PC-9 (cell line): ENCODE data around the gene PRR3. TPM values are rescaled to one million over a fixed set of nuclear protein-coding genes. Genes with fewer than 3 reads are reported as not detected.

Source experiments
- BruUV-seq: library from RNA; stranded (reverse); fragments of 400-500 nt; replicated peaks from 2 replicates; lab custom pipeline; 2021; lab: Mats Ljungman, UMichigan
- CTCF ChIA-PET: fragments of 300-600 bp; sonication (Branson Sonifier 250); formaldehyde crosslinking; loops from one replicate; lab custom pipeline; 2022; ENCODE audit warnings: antibody characterized with exemption; lab: Charles Lee
- POLR2A ChIA-PET: fragments of 300-600 bp; sonication (Branson Sonifier 250); formaldehyde crosslinking; loops from one replicate; lab custom pipeline; 2022; ENCODE audit warnings: antibody characterized with exemption; ENCODE audit not compliant: unreplicated experiment; lab: Charles Lee
- DNase-seq, 2 experiments: peaks; one replicate each; pipeline versions ENCODE4 v3.0.0 to v3.0.0-alpha.2; 2015 to 2022; ENCODE audit warnings: mixed read lengths in 1 of 2
- H2AFZ ChIP-seq: fragments of 200-600 bp; sonication (generic); 2 replicates; pipeline ENCODE4 v1.8.1; 2017; ENCODE audit warnings: antibody characterized with exemption
- H3F3A ChIP-seq: fragments of 200-600 bp; sonication (generic); 2 replicates; pipeline ENCODE4 v1.8.1; 2017; ENCODE audit warnings: antibody characterized with exemption, mild to moderate bottlenecking, low read depth; ENCODE audit not compliant: insufficient read depth
- H3K27ac ChIP-seq: fragments of 200-600 bp; sonication (generic); 2 replicates; pipeline ENCODE4 v1.6.1; 2016; ENCODE audit warnings: mixed run types
- H3K27me3 ChIP-seq: fragments of 200-600 bp; sonication (generic); 2 replicates; pipeline ENCODE4 v1.6.1; 2016; ENCODE audit warnings: low read depth, mixed run types; ENCODE audit not compliant: insufficient read depth
- H3K36me3 ChIP-seq: fragments of 200-600 bp; sonication (generic); 2 replicates; pipeline ENCODE4 v1.6.1; 2016; ENCODE audit warnings: low read depth, mixed run types
- H3K4me1 ChIP-seq: fragments of 200-600 bp; sonication (generic); replicated peaks from 2 replicates; pipeline ENCODE4 v1.6.1; 2016; ENCODE audit warnings: mixed run types; ENCODE audit not compliant: insufficient read depth
- H3K4me2 ChIP-seq: fragments of 200-600 bp; sonication (generic); 2 replicates; pipeline ENCODE4 v1.6.1; 2017; ENCODE audit warnings: mixed run types
- H3K4me3 ChIP-seq: fragments of 200-600 bp; sonication (generic); 2 replicates; pipeline ENCODE4 v1.6.1; 2016; ENCODE audit warnings: mixed run types
- H3K79me2 ChIP-seq: fragments of 200-600 bp; sonication (generic); 2 replicates; pipeline ENCODE4 v1.6.1; 2017; ENCODE audit warnings: low read depth, mixed run types
- H3K9me2 ChIP-seq: fragments of 200-600 bp; sonication (generic); 2 replicates; pipeline ENCODE4 v1.8.1; 2017; ENCODE audit warnings: mild to moderate bottlenecking; ENCODE audit not compliant: insufficient read depth
- H3K9me3 ChIP-seq: fragments of 200-600 bp; sonication (generic); 2 replicates; pipeline ENCODE4 v1.8.1; 2016; ENCODE audit warnings: low read depth; ENCODE audit not compliant: insufficient read depth
- H4K20me1 ChIP-seq: fragments of 200-600 bp; sonication (generic); 2 replicates; pipeline ENCODE4 v1.8.1; 2017; ENCODE audit not compliant: insufficient read depth
- CTCF ChIP-seq: fragments of 200-600 bp; sonication (generic); conservative IDR thresholded peaks from 2 replicates; pipeline ENCODE4 v1.6.1; 2017; ENCODE audit warnings: mixed run types, antibody characterized with exemption, mild to moderate bottlenecking, moderate library complexity
- EZH2 ChIP-seq: fragments of 200-600 bp; sonication (generic); IDR thresholded peaks from 2 replicates; pipeline ENCODE4 v1.8.0; 2017; ENCODE audit warnings: antibody characterized with exemption, low read depth
- intact Hi-C: fragments of 100-400 bp; cut with micrococcal nuclease; formaldehyde crosslinking; loops from one replicate; pipeline ENCODE4 v1.10.0; 2022; ENCODE audit not compliant: unreplicated experiment
- total RNA-seq: library from RNA; stranded (reverse); gene quantifications from 2 replicates; pipeline ENCODE4 v1.2.3, GENCODE V29; 2021

The PRR3 gene
- total RNA-seq, 1 experiment from 2014 or later = 16.9 TPM

DNA sequence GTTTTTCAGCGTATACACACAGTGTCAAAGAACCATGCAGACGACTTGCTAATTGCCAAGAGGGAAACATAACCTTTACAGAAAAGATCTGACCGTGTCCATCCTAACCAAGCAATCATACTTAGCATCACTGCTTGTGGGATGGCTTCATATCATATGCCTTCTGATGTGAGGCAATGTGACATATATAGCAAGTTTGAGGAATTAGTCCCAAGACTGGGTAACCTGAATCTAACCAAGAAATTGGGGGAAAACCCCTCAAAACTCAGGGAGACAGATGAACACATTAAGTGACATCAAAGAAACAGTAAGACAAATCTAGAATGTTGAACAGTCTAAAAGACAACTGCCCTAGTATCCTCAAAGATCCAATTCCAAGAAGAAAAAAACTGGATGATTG, 19.2 kb upstream of the PRR3 start:
- BruUV-seq = no TSS peak
- Histone ChIP-seq H3K79me2 (no peaks in the 10 kb centered on the region), H3K27me3 (no peaks in the 10 kb centered on the region), H3K4me1 (peaks cover 6% of the 10 kb centered on the region; the same call in 1 of the 2 replicates), H3K4me3 (no peak overlapping the region), H3K36me3 (no peaks in the 10 kb centered on the region), H2AFZ (no peak overlapping the region), H3K4me2 (no peak overlapping the region), H3F3A (no peaks in the 10 kb centered on the region; the same call in none of the 2 replicates), H3K9me2 (no peaks in the 10 kb centered on the region), H3K27ac (no peak overlapping the region), H4K20me1 (no peaks in the 10 kb centered on the region), H3K9me3 (no peaks in the 10 kb centered on the region)
- DNase-seq = no peak
- ChIA-PET POLR2A (interaction anchor here (0.6 kb wide), 1 partner anchor 198 kb away, joined by 5 read pairs; no protein-coding TSS in a partner anchor), CTCF (interaction anchor here (0.6 to 0.7 kb wide), 3 partner anchors 74 to 205 kb away, joined by 3 to 10 read pairs (median 3); no protein-coding TSS in a partner anchor)
- intact Hi-C loops = no loop called here
- TF ChIP-seq EZH2 = no peak
- TF ChIP-seq CTCF = no peak

DNA sequence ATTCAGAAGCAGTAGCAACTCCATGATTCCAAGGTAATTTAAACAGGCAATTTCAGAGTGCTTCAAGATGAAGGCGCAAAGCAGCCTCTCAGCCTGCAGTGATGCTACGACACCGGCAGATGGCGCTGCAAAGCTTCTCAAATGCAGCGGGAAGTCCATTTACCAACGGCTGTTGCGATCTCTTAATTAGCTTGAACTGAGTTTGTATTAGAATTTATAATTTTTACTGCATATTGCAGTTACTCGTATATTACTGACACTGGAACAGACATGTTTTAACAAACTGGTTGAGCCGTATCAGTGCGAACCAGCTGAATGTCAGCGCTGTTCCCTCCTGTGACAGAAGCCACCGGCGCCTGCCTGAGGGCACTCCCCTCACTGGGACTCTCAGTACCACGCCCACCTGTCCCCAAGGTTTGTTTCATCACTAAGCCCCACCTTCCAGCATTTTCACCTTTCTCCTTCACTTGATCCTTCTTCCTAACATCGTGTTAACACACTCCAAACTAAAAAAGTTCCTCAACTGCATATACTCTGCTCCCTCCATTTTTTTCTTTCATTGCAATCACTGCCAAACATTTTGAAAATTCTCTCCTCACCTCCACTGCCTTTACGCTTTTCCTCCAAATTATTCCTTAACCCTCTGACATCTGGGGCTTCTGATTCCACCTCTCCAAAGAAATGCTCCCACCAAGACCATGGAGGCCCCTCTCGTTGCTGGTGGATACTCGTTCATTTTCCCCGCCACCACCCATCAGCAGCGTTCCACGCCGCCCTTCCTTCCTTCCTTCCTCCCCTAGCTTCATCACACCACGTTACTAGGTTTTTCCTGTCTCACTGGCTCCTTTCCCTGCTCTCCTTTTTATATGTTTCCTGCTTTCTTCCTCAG, 15.3 kb upstream of the PRR3 start:
- TF ChIP-seq CTCF (peak; percentile 98), EZH2 (no peak)
- intact Hi-C loops = loop anchor here (1.0 to 5.0 kb wide), 8 partner anchors 56 to 546 kb away; partner anchors contain the start of gene DHX16

GRCh38 chr6:30542404-30542725, 14.7 kb upstream of the PRR3 start:
- no peak overlapping the region for H2AFZ ChIP-seq
- no peaks in the 10 kb centered on the region for H3K9me3 ChIP-seq
- no peak overlapping the region for H3K4me3 ChIP-seq
- peaks cover 9% of the 10 kb centered on the region for H3F3A ChIP-seq
- H3K9me2 ChIP-seq = no peaks in the 10 kb centered on the region
- intact Hi-C loops = loop anchor here (5.0 kb wide), 3 partner anchors 185 to 545 kb away; no protein-coding TSS in a partner anchor
- no peak for DNase-seq
- no peaks in the 10 kb centered on the region for H3K79me2 ChIP-seq
- no peaks in the 10 kb centered on the region for H3K27me3 ChIP-seq
- no peak overlapping the region for H3K27ac ChIP-seq
- H3K4me2 ChIP-seq = no peak overlapping the region
- BruUV-seq = no TSS peak
- no peak for TF ChIP-seq EZH2
- TF ChIP-seq CTCF = no peak
- no peaks in the 10 kb centered on the region for H4K20me1 ChIP-seq
- H3K4me1 ChIP-seq = peaks cover 6% of the 10 kb centered on the region; the same call in 1 of the 2 replicates
- CTCF ChIA-PET = interaction anchor here (0.8 to 1.8 kb wide), 5 partner anchors 41 to 545 kb away, joined by 3 to 8 read pairs (median 5); no protein-coding TSS in a partner anchor
- POLR2A ChIA-PET = no interaction called here
- H3K36me3 ChIP-seq = 0 out of 2 replicates have a peak, but pooled peaks cover 6% of the 10 kb centered on the region

More for the DNA sequence above, 15.3 kb upstream of the PRR3 start:
- Histone ChIP-seq H3K4me2 (peak overlapping the region; percentile 80), H2AFZ (peak overlapping the region; percentile 34; the same call in 1 of the 2 replicates), H3F3A (peaks cover 9% of the 10 kb centered on the region), H4K20me1 (no peaks in the 10 kb centered on the region), H3K9me2 (no peaks in the 10 kb centered on the region), H3K4me3 (peak overlapping the region; percentile 49), H3K27me3 (no peaks in the 10 kb centered on the region), H3K4me1 (peaks cover 6% of the 10 kb centered on the region; the same call in 1 of the 2 replicates), H3K9me3 (no peaks in the 10 kb centered on the region), H3K79me2 (no peaks in the 10 kb centered on the region), H3K36me3 (0 out of 2 replicates have a peak, but pooled peaks cover 5% of the 10 kb centered on the region), H3K27ac (no peak overlapping the region)
- CTCF ChIA-PET = interaction anchor here (0.5 to 1.8 kb wide), 13 partner anchors 9 to 1022 kb away, joined by 3 to 8 read pairs (median 3); partner anchors contain the start of gene DHX16
- no TSS peak for BruUV-seq
- POLR2A ChIA-PET = interaction anchor here (0.7 kb wide), 3 partner anchors 38 to 149 kb away, joined by 3 to 5 read pairs (median 3); partner anchors contain the start of gene NRM
- peak; percentile 73 to 79 for DNase-seq
